Measurements from ENCODE around the gene SHROOM3. TPM values are rescaled to one million over a fixed set of nuclear protein-coding genes. Genes with fewer than 3 reads are reported as not detected.

SHROOM3 gene
- total RNA-seq, 1 donor from 2014 or later = 54.9 TPM

DNA sequence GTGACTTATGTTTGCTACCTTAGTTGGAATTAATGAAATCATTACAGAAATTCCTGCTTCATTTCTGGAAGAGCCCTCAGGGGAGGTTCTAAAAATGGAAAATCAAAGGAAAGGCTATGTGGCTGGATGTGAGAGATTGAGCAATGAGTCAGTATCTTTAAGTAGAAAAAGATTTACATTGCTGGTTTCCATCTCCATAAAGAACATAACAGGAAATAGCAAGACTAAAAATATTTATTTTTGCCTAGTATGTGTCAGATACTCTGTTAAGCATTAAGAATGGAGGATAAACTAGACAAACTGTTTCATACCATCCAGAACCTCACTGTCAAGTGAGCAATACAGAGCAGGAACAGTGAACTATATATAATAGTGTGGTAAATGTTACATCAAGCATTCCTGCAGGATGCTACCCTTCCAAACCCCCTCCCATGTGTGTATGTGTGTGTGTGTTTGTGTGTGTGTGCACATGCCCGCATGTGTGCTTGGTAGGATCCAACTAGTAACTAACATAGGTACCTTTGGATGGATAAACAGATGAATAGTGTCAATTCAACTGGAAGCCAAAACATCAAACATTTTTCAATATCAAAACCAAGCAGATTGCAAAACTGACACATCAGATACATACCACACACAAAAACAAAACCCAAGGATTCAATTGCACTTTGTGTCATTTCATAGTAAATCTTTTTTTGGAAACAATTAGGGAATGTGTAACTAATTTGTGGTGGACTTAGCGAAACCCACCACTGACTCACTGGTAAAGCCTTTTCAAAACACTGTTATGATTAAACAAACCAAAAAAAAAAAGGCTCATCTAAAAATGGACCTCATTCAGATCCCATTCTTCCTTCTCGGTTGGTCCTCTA, 223.4 kb downstream of the SHROOM3 start:
- no peak overlapping the region for H3K27ac Mint-ChIP-seq
- no peak for TF ChIP-seq CTCF (IDR thresholded peaks at IDR 0.05; ENCODE audit: unreplicated experiment)

DNA sequence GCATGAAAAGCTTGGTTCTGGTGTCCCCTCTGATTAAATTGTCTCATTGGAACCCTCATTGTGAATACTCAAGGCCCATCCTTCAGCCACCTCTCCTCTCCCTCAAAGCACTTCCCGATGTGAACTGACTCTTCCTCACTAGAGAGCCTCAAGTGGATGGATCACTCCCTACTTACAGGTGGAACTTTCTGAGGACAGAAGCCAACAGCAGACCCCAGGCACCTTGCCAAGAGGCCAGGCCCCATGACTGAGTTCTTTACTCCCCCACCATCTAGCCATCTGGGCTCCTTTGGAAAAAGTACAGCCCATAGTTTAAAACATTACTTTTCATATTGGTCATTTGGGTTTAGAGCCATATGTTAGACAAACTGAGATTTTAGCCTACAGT, 224.1 kb downstream of the SHROOM3 start:
- Mint-ChIP-seq H3K27me3 (peaks cover 9% of the 10 kb centered on the region), H3K4me3 (ENCODE audit: low read depth) (no peak overlapping the region), H3K9me3 (ENCODE audit: low read depth) (no peaks in the 10 kb centered on the region), H3K4me1 (ENCODE audit: low read depth) (peaks cover 4% of the 10 kb centered on the region), H3K36me3 (ENCODE audit: insufficient read depth) (peaks cover 2% of the 10 kb centered on the region), H3K27ac (no peak overlapping the region)
- no peak for TF ChIP-seq CTCF (IDR thresholded peaks at IDR 0.05; ENCODE audit: unreplicated experiment)
- DNase-seq (ENCODE audit: low spot score, unreplicated experiment) = no peak

More for the DNA sequence above, 223.4 kb downstream of the SHROOM3 start:
- DNase-seq (ENCODE audit: low spot score, unreplicated experiment) = no peak
- Mint-ChIP-seq H3K4me3 (ENCODE audit: low read depth) (no peak overlapping the region), H3K9me3 (ENCODE audit: low read depth) (no peaks in the 10 kb centered on the region), H3K36me3 (ENCODE audit: insufficient read depth) (peaks cover 2% of the 10 kb centered on the region), H3K4me1 (ENCODE audit: low read depth) (no peaks in the 10 kb centered on the region), H3K27me3 (peaks cover 9% of the 10 kb centered on the region)

- peaks cover 2% of the 10 kb centered on the region for H3K36me3 Mint-ChIP-seq (ENCODE audit: insufficient read depth)
Observed at GRCh38 chr4:76663824-76664223, 228.8 kb downstream of the SHROOM3 start.

GRCh38 chr4:76665153-76665552, 230.1 kb downstream of the SHROOM3 start:
- no peak for DNase-seq (ENCODE audit: low spot score, unreplicated experiment)
- Mint-ChIP-seq H3K36me3 (ENCODE audit: insufficient read depth) (peaks cover 2% of the 10 kb centered on the region), H3K9me3 (ENCODE audit: low read depth) (no peaks in the 10 kb centered on the region), H3K4me3 (ENCODE audit: low read depth) (no peak overlapping the region), H3K27me3 (peaks cover 7% of the 10 kb centered on the region), H3K27ac (peak overlapping the region; percentile 56), H3K4me1 (ENCODE audit: low read depth) (peaks cover 21% of the 10 kb centered on the region)
- no peak for TF ChIP-seq CTCF (IDR thresholded peaks at IDR 0.05; ENCODE audit: unreplicated experiment)

More at GRCh38 chr4:76663824-76664223, 228.8 kb downstream of the SHROOM3 start:
- H3K4me1 Mint-ChIP-seq (ENCODE audit: low read depth) = peaks cover 19% of the 10 kb centered on the region
- no peak overlapping the region for H3K4me3 Mint-ChIP-seq (ENCODE audit: low read depth)
- H3K27me3 Mint-ChIP-seq = peaks cover 9% of the 10 kb centered on the region
- no peak for DNase-seq (ENCODE audit: low spot score, unreplicated experiment)
- H3K27ac Mint-ChIP-seq = no peak overlapping the region
- no peak for TF ChIP-seq CTCF (IDR thresholded peaks at IDR 0.05; ENCODE audit: unreplicated experiment)
- no peaks in the 10 kb centered on the region for H3K9me3 Mint-ChIP-seq (ENCODE audit: low read depth)

- no peak for TF ChIP-seq CTCF (IDR thresholded peaks at IDR 0.05; ENCODE audit: unreplicated experiment)
- Mint-ChIP-seq H3K4me3 (ENCODE audit: low read depth) (no peak overlapping the region), H3K27ac (peak overlapping the region; percentile 60), H3K9me3 (ENCODE audit: low read depth) (no peaks in the 10 kb centered on the region), H3K36me3 (ENCODE audit: insufficient read depth) (peaks cover 2% of the 10 kb centered on the region), H3K4me1 (ENCODE audit: low read depth) (peaks cover 21% of the 10 kb centered on the region), H3K27me3 (peaks cover 7% of the 10 kb centered on the region)
- DNase-seq (ENCODE audit: low spot score, unreplicated experiment) = no peak
Observed at GRCh38 chr4:76665721-76666120, 230.7 kb downstream of the SHROOM3 start.

All from progenitor cell of endocrine pancreas (in vitro differentiated cells).